Right lobe of liver (tissue), 6 donors: ENCODE measurements around the gene EFCAB5. TPM values are rescaled to one million over a fixed set of nuclear protein-coding genes. Genes with fewer than 3 reads are reported as not detected.
"Not testable (repeated sequence)": the region's sequence is repeated elsewhere in the genome, so short reads cannot be mapped to it uniquely, and the experiment has no call there.

Experiments
- ATAC-seq, 4 donors: fragments of 200-7000 bp; cut with Tn5 transposase; one replicate each; pipeline ENCODE4 v1.9.1; 2020; ENCODE audit warnings: mild to moderate bottlenecking in 4 of 4, moderate library complexity in 4 of 4
- DNase-seq, 3 donors: peaks; one replicate each; pipeline ENCODE4 v3.0.0-alpha.2; 2020
- H3K27ac ChIP-seq, 3 donors: fragments of 200-600 bp; one replicate each; pipeline ENCODE4 v1.8.0; 2022
- H3K27me3 ChIP-seq, 2 donors: fragments of 200-600 bp; one replicate each; pipeline ENCODE4 v1.8.0; 2022
- H3K36me3 ChIP-seq, 4 donors: fragments of 200-600 bp; sonication (generic) in 1 of 4; one replicate each; pipeline versions ENCODE4 v1.5.1 to v1.8.0; 2017 to 2022; ENCODE audit warnings: control low read depth in 1 of 4
- H3K4me1 ChIP-seq, 4 donors: fragments of 200-600 bp; sonication (generic) in 1 of 4; one replicate each; pipeline versions ENCODE4 v1.5.1 to v1.8.0; 2017 to 2022; ENCODE audit warnings: control low read depth in 1 of 4
- H3K4me3 ChIP-seq, 3 donors: fragments of 200-600 bp; one replicate each; pipeline ENCODE4 v1.8.0; 2022
- H3K9me3 ChIP-seq, 4 donors: fragments of 200-600 bp; sonication (generic) in 1 of 4; one replicate each; pipeline versions ENCODE4 v1.5.1 to v1.8.0; 2017 to 2022; ENCODE audit warnings: control low read depth in 1 of 4
- CTCF ChIP-seq, 4 donors: fragments of 200-600 bp in 3 of 4; fragments of 450-650 bp in 1 of 4; IDR thresholded peaks; one replicate each; pipeline versions ENCODE4 v1.5.1 to v1.8.0; 2016 to 2022; ENCODE audit warnings: antibody characterized with exemption in 4 of 4, mild to moderate bottlenecking in 2 of 4
- POLR2A ChIP-seq: fragments of 450-650 bp; IDR thresholded peaks from one replicate; pipeline ENCODE4 v1.6.1; 2017; ENCODE audit warnings: antibody characterized with exemption, mild to moderate bottlenecking
- WGBS: methylation state at CpG from one replicate; pipeline ENCODE4 v1.1.6; 2018; ENCODE audit warnings: low coverage, low lambda C conversion rate; ENCODE audit not compliant: insufficient coverage; ENCODE audit errors: missing lambda C conversion rate; 5-methylcytosine and 5-hydroxymethylcytosine counted together
- intact Hi-C, 2 donors: fragments of 100-400 bp; cut with DNase I; formaldehyde crosslinking; loops; one replicate each; pipeline versions ENCODE4 v1.11.2 to v1.14.1; 2022
- long read RNA-seq: library from polyadenylated mRNA; unstranded; transcript quantifications from one replicate; pipeline ENCODE4 v2.0.0, GENCODE V29; 2019
- total RNA-seq, 6 experiments: library from RNA; depleted of rRNA in 2 of 6; stranded (reverse); fragments of >200 nt in 2 of 6; fragmentation: NEBNext Ultra II Directional in 3 of 6; extraction: Animal tissue kit (Norgen Biotek cat#: 25700) in 3 of 6; gene quantifications; one replicate each; pipeline versions ENCODE4 v1.1.0 to v1.2.4, GENCODE V29; 2016 to 2023
- donor health status: DM: no; HTN: yes; CAD: no.
- donor health status: DM: no; HTN: no; CAD: no.
- donor health status: DM: no; HTN: no; CAD: no.
- donor health status: DM: no; HTN: yes; CAD: no.
- donor health status: DM: no; HTN: yes; CAD: no.

The EFCAB5 gene
- under 1 TPM in 1 of 6 experiments, not detected in 5; 0.32 TPM for total RNA-seq
- long read RNA-seq = 0 reads

DNA sequence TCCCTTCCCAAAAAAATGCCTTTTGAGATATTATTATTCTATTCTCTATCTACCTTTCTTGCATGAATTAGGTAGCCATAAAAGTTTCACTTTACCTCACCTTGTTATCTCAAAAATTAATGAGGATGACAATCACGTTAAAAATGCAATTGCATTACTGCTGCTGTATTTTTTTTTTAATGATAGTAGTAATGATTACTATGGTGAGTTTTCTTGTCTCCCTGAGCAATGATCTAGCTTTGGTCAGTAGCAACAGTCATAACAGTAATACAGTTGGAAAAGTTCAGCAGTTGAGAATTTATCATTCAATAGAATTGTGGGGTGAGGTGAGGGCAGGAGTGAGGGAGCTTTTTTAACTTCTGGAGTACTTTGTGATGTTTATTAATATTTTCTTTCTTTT lies at the start of gene EFCAB5:
Gene EFCAB5 (plus strand): TSS at position 301 of the 400 bp plus-strand sequence. CDS start 163 bp downstream, outside the sequence.
- 70% methylated on average over 1 of the region's 1 CpG for WGBS
- ATAC-seq (no peak), DNase-seq (no peak)
- Histone ChIP-seq H3K4me1 (no peaks in the 10 kb centered on the region), H3K9me3 (no peaks in the 10 kb centered on the region), H3K27ac (no peak within 1 kb of the TSS), H3K36me3 (no peaks in the 10 kb centered on the region), H3K27me3 (no peaks in the 10 kb centered on the region), H3K4me3 (no peak within 1 kb of the TSS)
- intact Hi-C loops = no loop called here
- TF ChIP-seq CTCF (IDR thresholded peaks at IDR 0.05) (no peak), POLR2A (no peak)

DNA sequence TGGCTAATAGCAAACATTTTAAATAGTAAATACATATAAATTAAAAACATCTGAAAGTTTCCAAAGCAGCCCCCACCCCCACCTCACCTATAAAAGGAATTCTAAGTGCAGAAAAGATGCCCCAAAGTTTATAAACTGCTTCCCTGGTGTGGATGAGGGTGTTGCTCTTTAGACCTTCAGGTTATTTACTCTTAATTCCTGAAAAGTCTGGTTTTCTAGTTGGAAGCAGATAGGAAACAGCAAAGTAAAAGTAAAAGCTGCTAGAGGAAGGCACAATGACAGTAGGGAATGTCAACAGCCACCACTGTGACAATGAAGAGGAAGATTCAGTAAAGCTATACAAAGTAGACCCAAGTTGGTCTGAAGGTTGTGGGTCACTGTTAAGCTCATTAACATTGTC lies 49.2 kb upstream of the EFCAB5 start:
- ATAC-seq (peak in 1 of 4 donors; percentile 25), DNase-seq (no peak)
- H3K27me3 ChIP-seq = no peaks in the 10 kb centered on the region
- TF ChIP-seq CTCF (IDR thresholded peaks at IDR 0.05) = no peak
- no peak for TF ChIP-seq POLR2A
- H3K4me3 ChIP-seq = no peak overlapping the region
- H3K36me3 ChIP-seq = no peaks in the 10 kb centered on the region
- no peak overlapping the region for H3K27ac ChIP-seq
- H3K9me3 ChIP-seq = no peaks in the 10 kb centered on the region
- intact Hi-C loops = no loop called here
- no peaks in the 10 kb centered on the region for H3K4me1 ChIP-seq

GRCh38 chr17:29897136-29897535 lies 44.3 kb upstream of the EFCAB5 start:
- H3K36me3 ChIP-seq, H3K9me3 ChIP-seq, DNase-seq, H3K27ac ChIP-seq, H3K4me1 ChIP-seq, H3K4me3 ChIP-seq, H3K27me3 ChIP-seq, intact Hi-C loops, ATAC-seq: not testable (repeated sequence)
- WGBS = 89% methylated on average over 4 of the region's 4 CpGs

DNA sequence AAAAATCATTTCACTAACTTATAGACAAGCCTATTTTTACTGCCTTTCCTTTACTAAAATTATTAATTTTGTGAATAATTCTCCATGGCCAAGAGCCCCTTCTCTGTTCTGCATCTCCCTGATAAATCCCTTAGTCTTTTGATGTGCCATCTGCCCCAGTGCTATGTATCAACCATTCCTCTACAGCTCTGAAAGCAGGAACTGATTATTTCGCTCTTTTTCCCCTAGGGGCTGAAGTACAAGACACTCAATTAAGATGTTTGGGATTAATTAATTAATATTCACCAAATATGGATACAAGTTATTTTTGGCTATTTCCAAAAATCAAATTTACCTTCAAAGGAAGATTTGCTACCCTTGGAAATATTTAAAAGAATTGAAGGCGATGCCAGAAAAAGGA lies 38.0 kb upstream of the EFCAB5 start:
- ATAC-seq (no peak), DNase-seq (no peak)
- TF ChIP-seq POLR2A = no peak
- TF ChIP-seq CTCF (IDR thresholded peaks at IDR 0.05) = no peak
- no peaks in the 10 kb centered on the region for H3K36me3 ChIP-seq
- no peaks in the 10 kb centered on the region for H3K27me3 ChIP-seq
- no peak overlapping the region for H3K27ac ChIP-seq
- no peaks in the 10 kb centered on the region for H3K9me3 ChIP-seq
- 96% methylated on average over 2 of the region's 2 CpGs for WGBS
- no peaks in the 10 kb centered on the region for H3K4me1 ChIP-seq
- intact Hi-C loops = no loop called here
- H3K4me3 ChIP-seq = no peak overlapping the region

DNA sequence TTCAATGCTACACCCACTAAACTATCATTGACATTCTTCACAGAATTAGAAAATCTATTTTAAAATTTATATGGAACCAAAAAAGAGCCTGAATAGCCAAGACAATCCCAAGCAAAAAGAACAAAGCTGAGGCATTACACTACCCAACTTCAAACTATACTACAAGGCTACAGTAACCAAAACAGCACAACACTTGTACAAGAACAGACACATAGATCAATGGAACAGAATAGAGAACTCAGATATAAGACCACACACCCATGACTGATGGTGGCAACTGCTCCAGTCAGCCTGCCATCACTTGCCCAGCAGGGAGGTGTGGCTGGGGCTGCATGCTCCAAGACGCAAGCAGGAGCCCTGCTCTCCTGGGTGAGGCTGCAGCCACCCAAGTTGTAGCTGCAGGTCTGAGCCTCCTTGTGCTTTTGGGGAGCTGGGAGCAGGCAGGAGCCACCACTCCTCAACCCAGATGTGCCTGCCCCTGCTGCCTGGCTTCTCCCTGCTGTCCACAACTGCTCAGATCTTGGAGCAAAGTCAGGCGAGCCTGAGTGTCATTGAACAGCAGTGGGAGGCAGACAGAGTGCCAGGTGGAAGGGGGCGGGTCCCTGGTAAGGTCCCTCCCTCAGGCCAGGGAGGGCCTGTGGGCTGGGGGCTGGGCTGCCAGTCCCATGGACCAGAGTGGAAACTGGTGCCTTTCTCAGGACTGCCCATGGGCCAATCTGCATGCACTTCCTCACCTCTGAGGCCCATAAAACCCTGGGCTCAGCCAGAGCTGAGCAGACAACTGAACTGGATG lies 36.2 kb upstream of the EFCAB5 start:
- TF ChIP-seq CTCF (IDR thresholded peaks at IDR 0.05) (no peak), POLR2A (no peak)
- ATAC-seq = peak in 1 of 4 donors; percentile 39

More for the DNA sequence above, 36.2 kb upstream of the EFCAB5 start:
- H3K4me1 ChIP-seq = no peaks in the 10 kb centered on the region
- no peaks in the 10 kb centered on the region for H3K9me3 ChIP-seq
- 100% methylated on average over 1 of the region's 3 CpGs for WGBS
- H3K4me3 ChIP-seq = no peak overlapping the region
- intact Hi-C loops = no loop called here
- H3K36me3 ChIP-seq = no peaks in the 10 kb centered on the region
- no peak for DNase-seq
- no peak overlapping the region for H3K27ac ChIP-seq
- H3K27me3 ChIP-seq = no peaks in the 10 kb centered on the region
